ENCODE data around the gene TCEA3. TPM values are rescaled to one million over a fixed set of nuclear protein-coding genes. Genes with fewer than 3 reads are reported as not detected.
"Not testable (repeated sequence)": the region's sequence is repeated elsewhere in the genome, so short reads cannot be mapped to it uniquely, and the experiment has no call there.

Gene TCEA3
- total RNA-seq, 1 donor from 2014 or later = 16.9 TPM

DNA sequence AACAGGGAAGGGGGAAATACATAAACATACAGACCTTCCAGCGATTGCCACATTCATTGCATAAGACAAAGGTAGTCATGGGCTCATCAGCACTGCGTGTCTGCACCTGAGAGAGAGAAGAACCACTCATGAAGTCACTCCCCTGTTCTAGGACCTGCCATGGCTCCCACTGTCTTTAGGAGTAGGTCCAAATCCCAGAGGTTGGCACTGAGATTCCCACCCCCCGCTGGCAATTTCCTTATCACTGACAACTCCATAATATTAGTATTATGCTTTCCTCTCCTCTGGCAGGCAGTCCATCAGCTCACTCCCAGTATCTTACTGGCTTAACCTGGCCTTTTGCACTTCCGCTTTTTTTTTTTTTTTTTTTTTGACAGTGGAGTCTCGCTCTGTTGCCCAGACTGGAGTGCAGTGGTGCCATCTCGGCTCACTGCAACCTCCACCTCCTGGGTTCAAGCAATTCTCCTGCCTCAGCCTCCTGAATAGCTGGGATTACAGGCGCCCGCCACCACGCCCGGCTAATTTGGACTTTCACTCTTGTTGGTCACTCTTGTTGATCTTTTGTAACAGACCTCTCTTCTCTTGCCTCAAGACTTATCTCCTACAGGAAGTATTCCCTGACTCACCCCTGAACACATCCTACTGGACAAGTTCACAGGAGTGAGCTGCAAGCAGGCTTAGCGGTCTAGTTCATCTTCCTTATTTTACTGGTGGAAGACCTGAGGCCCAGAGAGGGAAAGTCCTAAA, 40.1 kb downstream of the TCEA3 start:
- no peak for DNase-seq (ENCODE audit: low spot score)
- Mint-ChIP-seq H3K4me3 (ENCODE audit: unreplicated experiment) (no peak overlapping the region), H3K27ac (ENCODE audit: unreplicated experiment) (no peak overlapping the region), H3K36me3 (ENCODE audit: low read depth) (peaks cover 11% of the 10 kb centered on the region), H3K4me1 (ENCODE audit: low read depth) (peaks cover 14% of the 10 kb centered on the region), H3K9me3 (ENCODE audit: low read depth) (no peaks in the 10 kb centered on the region), H3K27me3 (ENCODE audit: low read depth) (no peaks in the 10 kb centered on the region)
- TF ChIP-seq, protein P1, sequence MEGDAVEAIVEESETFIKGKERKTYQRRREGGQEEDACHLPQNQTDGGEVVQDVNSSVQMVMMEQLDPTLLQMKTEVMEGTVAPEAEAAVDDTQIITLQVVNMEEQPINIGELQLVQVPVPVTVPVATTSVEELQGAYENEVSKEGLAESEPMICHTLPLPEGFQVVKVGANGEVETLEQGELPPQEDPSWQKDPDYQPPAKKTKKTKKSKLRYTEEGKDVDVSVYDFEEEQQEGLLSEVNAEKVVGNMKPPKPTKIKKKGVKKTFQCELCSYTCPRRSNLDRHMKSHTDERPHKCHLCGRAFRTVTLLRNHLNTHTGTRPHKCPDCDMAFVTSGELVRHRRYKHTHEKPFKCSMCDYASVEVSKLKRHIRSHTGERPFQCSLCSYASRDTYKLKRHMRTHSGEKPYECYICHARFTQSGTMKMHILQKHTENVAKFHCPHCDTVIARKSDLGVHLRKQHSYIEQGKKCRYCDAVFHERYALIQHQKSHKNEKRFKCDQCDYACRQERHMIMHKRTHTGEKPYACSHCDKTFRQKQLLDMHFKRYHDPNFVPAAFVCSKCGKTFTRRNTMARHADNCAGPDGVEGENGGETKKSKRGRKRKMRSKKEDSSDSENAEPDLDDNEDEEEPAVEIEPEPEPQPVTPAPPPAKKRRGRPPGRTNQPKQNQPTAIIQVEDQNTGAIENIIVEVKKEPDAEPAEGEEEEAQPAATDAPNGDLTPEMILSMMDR (IDR thresholded peaks at IDR 0.05) = no peak

DNA sequence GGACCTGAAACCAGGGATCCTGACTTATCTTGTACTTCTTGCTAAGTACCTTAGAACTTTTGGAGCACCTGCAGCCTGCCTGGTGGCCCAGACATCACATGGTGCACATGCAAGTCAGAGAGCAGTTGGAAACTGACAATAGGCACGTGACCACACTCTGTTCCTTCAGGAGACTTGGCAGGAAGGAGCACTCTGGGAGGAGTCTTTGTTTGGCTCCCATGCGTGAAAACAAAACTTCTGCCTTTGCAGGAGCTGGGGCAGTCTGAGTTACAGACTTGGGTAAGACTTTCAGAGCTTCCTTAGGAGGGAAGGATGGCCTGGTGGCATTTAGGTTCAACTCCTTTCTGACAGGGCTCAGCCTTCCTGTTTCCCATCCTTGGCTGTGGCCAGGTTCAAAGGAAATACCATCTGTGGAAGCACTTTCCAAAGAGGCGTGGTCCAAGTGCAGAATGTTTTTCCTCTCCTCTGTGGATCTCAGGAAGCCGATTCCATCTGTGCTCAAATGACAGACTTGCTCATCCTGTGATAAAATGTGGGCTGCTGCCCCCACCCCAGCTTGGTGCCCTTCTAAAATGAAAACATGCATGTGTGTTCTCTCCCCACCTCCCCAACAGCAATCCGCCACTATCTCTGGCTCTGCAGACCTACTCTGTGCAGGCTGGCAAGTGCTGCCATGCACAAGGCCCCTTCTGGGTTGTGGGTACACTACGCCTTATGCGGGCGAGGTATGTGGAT, 40.8 kb downstream of the TCEA3 start:
- peak overlapping the region; percentile 6 for H3K27ac Mint-ChIP-seq (ENCODE audit: unreplicated experiment)
- TF ChIP-seq, protein P1 (IDR thresholded peaks at IDR 0.05) = no peak
- H3K36me3 Mint-ChIP-seq (ENCODE audit: low read depth) = peaks cover 11% of the 10 kb centered on the region
- peaks cover 14% of the 10 kb centered on the region for H3K4me1 Mint-ChIP-seq (ENCODE audit: low read depth)
- DNase-seq (ENCODE audit: low spot score) = no peak
- no peaks in the 10 kb centered on the region for H3K27me3 Mint-ChIP-seq (ENCODE audit: low read depth)
- H3K4me3 Mint-ChIP-seq (ENCODE audit: unreplicated experiment) = no peak overlapping the region
- H3K9me3 Mint-ChIP-seq (ENCODE audit: low read depth) = no peaks in the 10 kb centered on the region

DNA sequence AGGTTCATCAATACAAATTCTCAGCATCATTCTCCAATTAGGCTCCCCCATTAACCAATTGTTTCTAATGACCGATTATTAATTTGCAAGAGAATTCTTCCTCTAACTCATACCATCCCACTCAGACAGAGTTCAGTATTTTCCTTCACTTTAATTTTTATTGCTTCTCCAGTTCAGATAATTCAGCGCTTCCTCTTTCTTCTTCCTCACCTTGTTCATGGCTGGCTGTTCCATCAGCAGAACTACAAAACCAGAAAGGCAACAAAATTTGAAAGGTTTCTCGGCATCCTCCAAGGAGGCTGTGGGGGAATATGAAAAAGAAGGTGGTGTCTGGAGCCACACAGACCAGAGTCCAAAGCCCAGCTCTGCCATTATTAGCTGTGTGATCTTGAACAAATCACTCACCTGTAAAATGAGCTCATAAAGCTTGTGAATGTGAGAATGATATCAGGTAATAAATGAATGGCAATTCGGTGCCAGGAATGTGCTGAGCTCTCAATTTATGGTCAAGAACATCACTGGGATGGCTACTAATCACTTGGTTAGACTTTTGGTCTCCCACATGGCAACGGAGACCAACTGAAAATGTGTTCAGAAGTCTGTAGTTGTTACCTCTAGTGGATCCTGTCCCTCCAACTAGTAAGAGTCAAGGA, 43.2 kb downstream of the TCEA3 start:
- H3K9me3 Mint-ChIP-seq (ENCODE audit: low read depth) = no peaks in the 10 kb centered on the region
- H3K4me1 Mint-ChIP-seq (ENCODE audit: low read depth) = peaks cover 22% of the 10 kb centered on the region
- H3K4me3 Mint-ChIP-seq (ENCODE audit: unreplicated experiment) = no peak overlapping the region
- TF ChIP-seq, protein P1 (IDR thresholded peaks at IDR 0.05) = no peak
- H3K27me3 Mint-ChIP-seq (ENCODE audit: low read depth) = no peaks in the 10 kb centered on the region
- peaks cover 8% of the 10 kb centered on the region for H3K36me3 Mint-ChIP-seq (ENCODE audit: low read depth)
- H3K27ac Mint-ChIP-seq (ENCODE audit: unreplicated experiment) = no peak overlapping the region
- DNase-seq (ENCODE audit: low spot score) = no peak

DNA sequence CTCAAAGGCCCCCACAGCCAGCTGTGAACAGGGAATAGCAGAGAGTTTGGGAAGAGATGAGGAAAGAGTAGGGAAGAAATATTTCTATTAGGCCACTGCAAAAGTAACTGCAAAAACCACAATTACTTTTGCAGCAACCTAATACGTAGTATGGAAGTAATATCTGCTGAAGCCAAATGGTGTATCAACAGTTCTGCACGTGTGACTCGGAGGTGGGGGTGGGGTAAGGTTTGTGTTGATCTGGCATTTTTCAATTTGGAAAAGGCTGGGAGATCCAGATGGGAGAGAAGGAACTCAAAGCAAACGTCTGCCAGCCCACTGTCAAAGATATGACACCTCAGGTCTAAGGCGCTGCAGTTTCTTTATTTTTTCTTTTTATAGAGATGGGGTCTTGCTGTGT, 43.8 kb downstream of the TCEA3 start:
- Mint-ChIP-seq H3K36me3 (ENCODE audit: low read depth) (peaks cover 8% of the 10 kb centered on the region), H3K27me3 (ENCODE audit: low read depth) (no peaks in the 10 kb centered on the region)
- TF ChIP-seq, protein P1 (IDR thresholded peaks at IDR 0.05) = no peak

DNA sequence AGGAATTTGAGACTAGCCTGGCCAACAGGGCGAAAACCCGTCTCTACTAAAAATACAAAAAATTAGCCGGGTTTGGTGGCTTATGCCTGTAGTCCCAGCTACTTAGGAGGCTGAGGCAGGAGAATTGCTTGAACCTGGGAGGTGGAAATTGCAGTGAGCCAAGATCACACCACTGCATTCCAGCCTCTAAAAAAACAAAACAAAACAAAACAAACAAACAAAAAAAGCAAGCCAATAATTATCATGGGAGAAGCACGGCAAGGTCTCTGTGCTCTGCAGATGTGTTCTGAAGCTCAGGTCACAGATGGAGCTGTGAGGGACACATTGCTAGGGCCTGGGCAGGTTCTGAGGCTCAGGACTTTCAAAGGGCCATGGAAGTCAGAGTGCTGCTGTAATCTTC, 44.3 kb downstream of the TCEA3 start:
- H3K9me3 Mint-ChIP-seq (ENCODE audit: low read depth); H3K27ac Mint-ChIP-seq (ENCODE audit: unreplicated experiment); DNase-seq (ENCODE audit: low spot score); H3K4me3 Mint-ChIP-seq (ENCODE audit: unreplicated experiment); H3K36me3 Mint-ChIP-seq (ENCODE audit: low read depth); H3K27me3 Mint-ChIP-seq (ENCODE audit: low read depth): not testable (repeated sequence)
- H3K4me1 Mint-ChIP-seq (ENCODE audit: low read depth) = peaks cover 22% of the 10 kb centered on the region

More for the DNA sequence above, 43.8 kb downstream of the TCEA3 start:
- DNase-seq (ENCODE audit: low spot score) = no peak
- H3K4me3 Mint-ChIP-seq (ENCODE audit: unreplicated experiment) = no peak overlapping the region
- no peak overlapping the region for H3K27ac Mint-ChIP-seq (ENCODE audit: unreplicated experiment)
- peaks cover 22% of the 10 kb centered on the region for H3K4me1 Mint-ChIP-seq (ENCODE audit: low read depth)
- no peaks in the 10 kb centered on the region for H3K9me3 Mint-ChIP-seq (ENCODE audit: low read depth)
